GM10266 (cell line): ENCODE measurements around the gene ITGB4.

Experiments used
- DNase-seq: peaks from one replicate; pipeline ENCODE4 v3.0.0; 2012; ENCODE audit errors: extremely low spot score
- CTCF ChIP-seq: IDR thresholded peaks from 2 replicates; pipeline ENCODE4 v1.5.1; 2012; ENCODE audit warnings: mild to moderate bottlenecking, low read depth; ENCODE audit not compliant: control insufficient read depth, insufficient read depth; ENCODE audit errors: missing control alignments

Gene ITGB4

GRCh38 chr17:75785016-75785890 lies 64.0 kb downstream of the ITGB4 start:
- no peak for TF ChIP-seq CTCF
- peak; percentile 79 for DNase-seq

DNA sequence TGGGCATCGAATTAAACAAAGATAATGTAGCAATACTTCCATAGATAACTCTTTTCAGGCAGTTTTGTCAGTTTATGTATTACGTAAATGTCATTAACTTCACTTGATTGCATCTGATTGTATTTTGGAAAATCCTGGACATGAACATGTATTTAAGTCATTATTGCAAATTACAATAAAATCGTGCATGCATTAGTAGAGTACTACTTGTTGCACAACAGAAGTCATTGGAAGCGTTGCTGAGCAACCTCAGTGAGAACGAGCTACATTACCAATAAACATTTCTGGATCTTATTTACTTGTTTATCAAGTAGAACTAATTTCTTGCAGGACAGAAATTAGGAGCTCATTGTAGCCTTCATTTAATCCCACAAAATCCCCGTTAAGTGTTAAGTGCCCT lies 70.0 kb downstream of the ITGB4 start:
- DNase-seq: no peak
- TF ChIP-seq CTCF: no peak

GRCh38 chr17:75793460-75793859 lies 72.2 kb downstream of the ITGB4 start:
- no peak for TF ChIP-seq CTCF
- no peak for DNase-seq

GRCh38 chr17:75795820-75796607 lies 74.8 kb downstream of the ITGB4 start:
- DNase-seq: no peak
- no peak for TF ChIP-seq CTCF

DNA sequence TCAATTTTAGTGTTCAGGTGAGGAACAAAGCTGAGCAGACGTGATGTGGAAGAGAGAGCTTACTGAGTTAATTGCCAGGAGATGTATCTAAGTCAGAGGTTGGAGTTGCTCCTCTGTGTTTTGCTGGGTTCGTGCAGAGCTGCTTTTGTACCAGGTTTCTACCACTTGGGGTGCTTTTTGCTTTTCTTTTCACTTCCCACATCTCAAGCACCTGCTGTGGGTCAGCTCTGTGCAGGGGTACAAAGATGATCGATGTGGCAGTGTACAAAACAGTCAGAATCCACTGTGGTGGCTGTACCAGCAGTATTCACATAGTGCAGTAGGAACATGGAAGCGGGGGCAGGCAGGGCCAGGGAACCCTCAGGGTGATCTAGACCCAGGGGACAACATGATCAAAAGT lies 78.1 kb downstream of the ITGB4 start:
- no peak for DNase-seq
- TF ChIP-seq CTCF: no peak

DNA sequence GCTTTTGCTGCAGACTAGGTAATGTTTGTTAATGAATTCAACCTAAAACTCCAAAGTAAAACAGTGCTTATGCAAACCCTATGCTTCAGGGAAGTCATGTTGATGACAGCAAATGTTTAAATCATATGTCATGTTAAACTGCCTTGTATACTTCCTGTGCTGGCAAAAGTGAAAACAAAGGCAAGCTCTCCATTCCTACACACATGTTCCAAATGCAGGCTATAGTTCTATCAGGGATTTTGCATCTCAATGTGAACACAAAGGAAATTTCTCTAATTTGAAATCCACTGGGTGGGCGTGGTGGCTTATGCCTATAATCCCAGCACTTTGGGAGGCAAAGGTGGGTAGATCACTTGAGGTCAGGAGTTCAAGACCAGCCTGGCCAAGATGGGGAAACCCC lies 82.6 kb downstream of the ITGB4 start:
- no peak for DNase-seq
- no peak for TF ChIP-seq CTCF
